UCSD-AML1 (cell line): Measurements from ENCODE around the gene TRMT6.

ENCODE experiments used
- DNase-seq: peaks from one replicate; lab custom pipeline; 2025; ENCODE audit not compliant: unreplicated experiment; lab: John Stamatoyannopoulos, UW

Gene TRMT6

DNA sequence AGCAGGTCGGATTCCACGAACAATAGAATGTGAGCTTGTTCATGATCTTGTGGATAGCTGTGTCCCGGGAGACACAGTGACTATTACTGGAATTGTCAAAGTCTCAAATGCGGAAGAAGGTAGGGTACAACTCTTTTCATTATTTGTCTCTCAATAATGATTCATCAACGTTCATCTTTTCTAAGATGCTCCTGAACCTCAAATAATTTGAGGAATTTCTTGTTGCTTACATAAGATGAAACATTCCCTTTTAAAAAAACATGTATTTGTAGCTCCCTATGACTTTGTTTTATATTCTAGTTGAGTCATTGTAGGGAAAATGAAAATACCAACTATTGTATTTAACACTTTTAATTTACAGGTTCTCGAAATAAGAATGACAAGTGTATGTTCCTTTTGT, 17.1 kb upstream of the TRMT6 start:
- DNase-seq = no peak

DNA sequence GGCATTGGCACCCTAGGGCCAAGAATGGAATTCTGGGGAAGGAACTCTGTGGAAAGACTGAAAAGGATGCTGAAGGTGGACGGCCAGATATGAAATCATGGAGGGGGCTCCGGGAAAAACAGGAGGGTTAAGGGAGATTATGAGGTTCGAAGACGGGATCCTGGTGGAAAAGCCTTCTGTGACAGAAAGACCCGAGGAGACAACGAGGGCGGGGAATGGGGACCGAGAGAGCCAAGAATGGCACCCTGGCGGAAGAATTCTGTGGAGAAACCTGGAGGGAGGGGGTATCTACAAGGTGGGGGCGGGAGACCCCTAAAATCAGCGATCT, 426 bp downstream of the TRMT6 start:
- DNase-seq = no peak

DNA sequence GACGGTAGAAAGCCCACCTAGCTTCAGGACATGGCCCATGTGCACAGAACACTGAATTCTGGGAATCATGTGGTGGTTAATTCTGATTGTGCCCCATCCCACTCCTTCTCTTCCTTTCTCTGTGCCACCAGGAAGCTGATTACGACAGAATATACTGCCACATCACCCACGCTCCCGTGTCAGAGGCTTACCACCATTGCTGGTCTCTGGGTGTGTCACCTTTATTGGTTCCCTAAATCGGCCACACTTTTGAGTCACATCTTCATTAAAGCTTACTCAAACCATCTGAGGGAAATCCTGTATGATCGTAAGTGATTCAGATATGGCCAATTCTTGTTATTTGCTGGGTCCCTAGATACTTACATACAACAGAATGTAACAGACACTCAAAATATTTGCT, 3.1 kb downstream of the TRMT6 start:
- no peak for DNase-seq

DNA sequence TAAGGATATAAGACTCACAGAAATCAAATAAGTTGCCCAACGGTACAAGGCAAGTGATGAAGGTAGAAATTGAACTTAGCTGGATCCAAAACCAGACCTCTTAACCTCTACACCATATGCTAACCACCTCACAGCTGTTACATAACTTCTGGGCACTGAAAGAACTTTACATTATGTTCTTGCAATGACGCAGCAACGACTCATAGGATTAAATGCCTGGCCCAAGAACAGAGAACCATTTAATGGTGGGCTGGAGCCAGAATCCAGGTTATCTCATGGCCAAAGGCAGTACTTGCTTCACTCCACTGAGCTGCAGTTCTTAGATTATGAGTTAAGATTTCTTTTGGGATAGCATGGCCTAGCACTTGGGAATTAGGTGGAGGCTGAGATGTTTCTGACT, 4.4 kb downstream of the TRMT6 start:
- no peak for DNase-seq

DNA sequence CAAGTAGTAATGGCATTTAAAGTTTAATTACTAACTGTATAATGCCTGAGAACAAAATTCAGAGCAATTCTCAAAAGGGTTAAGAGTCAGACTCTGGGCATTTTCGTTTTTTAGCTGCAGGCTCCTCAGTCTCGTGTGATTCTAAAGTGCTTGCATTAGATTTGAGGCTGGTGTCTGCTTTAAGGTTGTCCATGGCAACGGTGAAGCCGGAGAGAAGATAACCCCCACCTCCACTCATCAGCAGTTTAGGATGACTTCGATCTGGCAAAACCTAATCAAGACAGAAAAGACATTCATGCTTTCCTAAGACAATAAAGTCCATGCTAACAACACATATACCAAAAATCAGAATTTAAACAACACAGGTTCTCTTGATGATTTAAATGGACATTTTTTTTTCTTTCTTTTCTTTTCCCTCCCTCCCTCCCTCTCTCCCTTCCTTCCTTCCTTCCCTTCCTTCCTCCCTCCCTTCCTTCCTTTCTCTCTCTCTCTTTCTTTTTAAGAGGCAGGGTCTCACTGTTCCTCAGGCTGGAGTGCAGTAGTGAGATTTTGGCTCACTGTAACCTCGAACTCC, 11.8 kb downstream of the TRMT6 start:
- no peak for DNase-seq

DNA sequence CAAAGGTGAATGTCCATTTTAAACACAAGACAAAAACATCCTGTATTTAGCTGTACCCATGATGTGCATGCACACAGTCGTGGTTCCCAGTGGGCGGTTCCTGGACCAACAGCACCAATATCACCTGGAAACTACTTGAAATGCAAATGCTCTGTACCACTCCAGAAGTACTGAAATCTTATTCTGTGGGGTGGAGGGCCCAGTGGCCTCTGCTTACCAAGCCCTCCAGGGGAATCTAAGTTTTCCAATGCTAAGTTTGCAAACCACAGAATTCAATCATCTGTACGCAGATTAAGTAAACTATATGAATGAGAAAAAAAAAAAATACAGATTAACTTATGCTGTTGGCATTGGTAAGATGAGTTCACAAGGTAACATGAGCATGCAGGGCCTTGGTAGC, 14.1 kb downstream of the TRMT6 start:
- DNase-seq = no peak

DNA sequence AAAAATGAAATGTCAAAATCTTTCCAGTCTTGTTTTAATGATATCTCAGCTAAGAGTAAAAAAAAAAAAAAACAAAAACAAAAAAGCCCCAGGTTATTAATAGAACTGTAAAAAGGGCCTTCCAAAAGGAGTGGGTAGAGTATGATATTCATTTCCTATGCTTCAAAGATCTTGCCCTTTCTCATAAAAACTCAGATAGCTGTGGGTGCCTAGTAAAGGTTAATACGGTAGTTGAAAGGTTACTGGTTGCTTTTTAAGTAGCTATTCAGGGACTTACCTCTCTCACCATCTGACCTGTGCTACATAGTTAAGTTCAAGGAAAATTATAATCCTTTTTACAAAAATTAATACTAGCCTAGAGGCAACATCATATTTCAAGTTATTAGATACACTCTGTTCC, 14.9 kb downstream of the TRMT6 start:
- no peak for DNase-seq

DNA sequence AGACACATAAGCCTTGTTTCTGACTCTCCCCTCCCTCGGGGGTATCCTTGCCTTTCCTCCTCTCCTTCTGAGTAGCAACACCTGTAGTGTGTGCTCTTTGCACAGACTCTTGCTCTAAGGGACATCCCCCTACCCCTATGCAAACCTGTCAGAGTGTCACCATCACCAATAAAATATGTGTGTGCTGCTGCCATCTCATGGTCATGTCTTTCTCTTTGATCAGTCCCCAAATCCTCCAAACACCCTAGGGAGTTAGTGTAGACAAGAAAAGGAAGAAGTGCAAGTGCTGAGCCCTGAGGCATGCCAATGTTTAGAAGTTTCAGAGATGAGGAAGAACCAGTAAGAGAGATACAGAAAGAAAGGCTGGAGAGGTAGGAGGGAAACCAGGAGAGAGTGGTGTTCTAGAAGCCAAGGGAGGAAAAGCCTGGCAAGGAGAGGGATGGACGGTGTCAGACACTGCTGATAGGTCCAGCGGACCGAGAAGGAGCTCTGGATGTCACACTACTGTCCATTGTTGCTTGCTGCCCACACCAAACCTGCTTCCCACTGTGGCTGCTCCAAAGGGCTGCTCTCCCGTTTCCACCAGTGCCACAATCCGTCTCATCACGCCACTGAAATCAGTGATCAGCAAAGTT, 16.4 kb downstream of the TRMT6 start:
- DNase-seq = no peak

DNA sequence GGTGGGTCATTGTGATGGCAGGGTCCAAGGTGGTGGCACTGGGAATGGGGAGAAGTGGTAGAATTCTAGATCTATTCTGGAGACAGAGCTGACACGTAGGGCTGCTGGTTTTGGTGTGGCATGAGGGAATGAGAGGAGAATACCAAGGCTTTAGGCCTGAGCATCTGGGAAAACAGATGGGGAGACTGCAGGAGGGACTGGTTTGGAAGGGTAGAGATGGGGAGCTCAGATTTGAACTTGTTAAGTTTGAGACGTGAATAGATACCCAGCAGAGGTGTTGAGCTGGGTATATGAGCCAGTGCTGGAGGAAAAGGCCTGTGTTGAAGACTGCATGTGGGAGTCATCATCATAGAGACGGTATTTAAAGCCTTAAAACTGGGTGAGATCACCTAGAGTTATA, 17.5 kb downstream of the TRMT6 start:
- DNase-seq = no peak

DNA sequence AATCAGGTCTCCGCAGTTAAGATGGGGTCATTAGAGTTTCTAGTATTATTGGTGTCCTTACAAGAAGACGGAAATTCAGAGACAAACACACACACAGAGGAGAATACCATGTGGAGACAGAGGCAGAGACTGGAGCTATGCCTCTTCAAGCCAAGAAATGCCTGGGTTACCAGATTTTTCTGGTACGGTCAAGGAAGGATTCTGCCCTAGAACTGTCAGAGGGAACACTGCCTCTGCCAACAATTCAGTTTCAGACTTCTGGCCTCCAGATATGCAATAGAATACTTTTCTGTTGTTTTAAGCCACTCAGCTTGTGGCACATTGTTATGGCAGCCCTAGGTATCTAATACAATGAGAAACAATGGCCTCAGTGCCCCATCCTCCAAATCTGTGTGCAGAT, 18.9 kb downstream of the TRMT6 start:
- no peak for DNase-seq

DNA sequence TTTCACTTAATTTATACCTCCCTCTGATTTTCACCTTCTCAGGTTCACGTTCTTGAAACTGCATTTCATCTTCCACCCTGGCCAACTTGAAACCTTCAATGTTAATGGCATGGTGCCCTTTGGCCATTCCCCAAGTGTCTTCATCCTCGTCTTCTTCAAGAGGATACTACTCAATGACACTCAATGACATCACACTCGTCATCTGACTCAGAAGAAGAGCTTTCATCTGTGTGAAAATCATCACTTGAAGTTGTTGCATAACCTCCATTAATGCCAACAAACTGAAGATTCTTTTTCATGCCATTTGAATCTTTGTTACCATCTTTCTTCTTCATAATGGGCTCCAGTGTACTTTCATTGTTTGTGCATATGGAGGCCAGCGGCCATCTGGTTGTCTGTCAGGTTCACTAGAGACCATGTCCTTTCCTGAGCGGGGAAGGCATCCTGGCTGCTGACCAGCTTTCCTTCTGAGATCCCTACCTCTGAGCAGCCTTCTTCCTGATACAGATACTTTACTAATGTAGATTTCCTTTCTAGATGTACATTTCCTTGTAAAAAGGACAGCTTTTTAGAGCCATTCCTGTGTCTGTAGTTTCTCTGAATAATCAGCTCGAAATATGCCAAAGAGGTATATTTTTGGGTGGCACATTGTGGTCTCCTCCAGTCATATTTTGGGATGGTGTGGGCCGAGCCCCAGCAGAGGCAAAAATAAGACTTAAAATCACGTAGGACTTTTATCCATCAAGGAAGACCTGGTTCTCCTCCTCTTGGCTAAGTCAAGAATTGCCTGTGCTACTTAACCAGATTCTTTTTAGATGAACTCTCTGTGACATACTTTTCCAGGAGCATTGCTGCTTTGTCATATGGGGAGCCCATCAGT, 21.3 kb downstream of the TRMT6 start:
- DNase-seq = no peak

DNA sequence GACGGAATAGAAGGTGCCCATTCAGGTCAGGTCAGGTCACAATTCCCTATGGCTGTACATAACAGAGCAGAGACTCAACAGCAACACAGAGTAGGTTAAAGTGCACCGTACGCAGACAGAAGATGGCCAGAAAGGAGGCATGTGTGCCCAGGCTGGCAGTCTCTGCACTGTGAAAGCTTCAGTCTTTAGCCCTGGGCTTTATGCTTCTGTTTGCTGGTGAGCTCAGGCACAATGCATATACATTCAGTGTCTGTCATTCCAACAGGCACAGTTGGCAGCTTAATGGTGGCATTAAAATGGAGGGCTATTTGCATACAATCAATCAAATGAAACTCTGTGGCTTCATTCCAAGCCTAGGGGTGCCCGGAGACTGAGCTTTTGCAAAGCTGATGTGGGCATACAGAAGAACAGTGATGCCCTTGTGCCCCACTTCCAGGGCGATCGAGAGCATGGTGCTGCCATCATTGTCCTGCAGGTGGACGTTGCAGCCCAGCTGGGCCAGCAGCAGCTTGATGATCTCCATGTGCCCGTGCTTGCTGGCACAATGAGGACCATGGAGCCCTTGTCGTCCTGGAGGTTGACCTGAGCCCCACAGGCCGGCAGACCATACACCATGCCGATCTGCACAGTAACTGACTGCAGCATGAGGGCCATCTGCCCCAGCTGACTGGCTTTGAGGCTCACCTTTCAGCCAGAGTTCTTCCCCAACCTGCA, 22.4 kb downstream of the TRMT6 start:
- DNase-seq = no peak

DNA sequence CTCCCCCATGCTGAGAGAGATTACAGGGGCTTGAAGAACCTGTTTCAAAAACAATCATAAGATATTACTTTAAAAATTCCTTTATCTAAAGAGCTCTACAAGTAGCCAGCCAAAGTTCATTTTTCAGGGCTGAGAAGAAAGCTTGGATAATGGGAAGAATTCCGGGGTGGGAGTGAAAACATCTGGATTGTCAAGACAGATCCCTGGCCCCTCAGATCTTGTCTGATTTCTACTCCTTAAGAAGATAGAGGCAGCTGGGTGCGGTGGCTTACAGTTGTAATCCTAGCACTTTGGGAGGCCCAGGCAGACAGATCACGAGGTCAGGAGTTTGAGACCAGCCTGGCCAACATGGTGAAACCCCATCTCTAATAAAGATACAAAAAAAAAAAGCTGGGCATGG, 24.8 kb downstream of the TRMT6 start:
- no peak for DNase-seq

DNA sequence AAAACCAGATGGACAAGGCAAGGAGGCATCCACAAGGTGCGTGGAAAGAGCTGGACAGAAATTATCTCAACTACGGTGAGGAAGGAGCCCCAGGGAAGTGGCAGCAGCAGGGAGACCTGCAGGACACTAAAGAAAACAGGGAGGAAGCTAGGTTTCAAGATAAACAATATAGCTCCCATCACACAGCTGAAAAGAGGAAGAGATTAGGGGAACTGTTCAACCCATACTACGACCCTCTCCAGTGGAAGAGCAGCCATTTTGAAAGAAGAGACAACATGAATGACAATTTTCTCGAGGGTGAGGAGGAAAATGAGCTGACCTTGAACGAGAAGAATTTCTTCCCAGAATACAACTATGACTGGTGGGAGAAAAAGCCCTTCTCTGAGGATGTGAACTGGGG, 26.8 kb downstream of the TRMT6 start:
- DNase-seq = no peak

DNA sequence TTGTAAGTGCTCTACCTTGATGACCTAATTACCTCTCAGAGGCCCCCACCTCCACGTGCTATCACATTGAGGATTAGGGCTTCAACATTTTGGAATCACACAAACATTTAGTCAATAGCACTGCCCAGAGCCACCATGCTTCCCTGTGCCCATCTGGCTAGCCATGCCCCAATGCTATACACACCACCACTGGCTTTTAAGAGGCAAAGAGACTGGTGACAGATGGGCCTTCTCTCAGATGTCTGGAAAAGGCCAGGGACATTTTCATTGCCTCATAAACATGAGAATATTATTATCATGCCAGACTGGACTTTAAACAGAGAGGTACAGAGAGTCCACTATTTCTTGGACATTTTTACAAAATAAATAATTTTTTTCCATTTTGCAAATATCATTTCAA, 29.8 kb downstream of the TRMT6 start:
- DNase-seq = no peak

DNA sequence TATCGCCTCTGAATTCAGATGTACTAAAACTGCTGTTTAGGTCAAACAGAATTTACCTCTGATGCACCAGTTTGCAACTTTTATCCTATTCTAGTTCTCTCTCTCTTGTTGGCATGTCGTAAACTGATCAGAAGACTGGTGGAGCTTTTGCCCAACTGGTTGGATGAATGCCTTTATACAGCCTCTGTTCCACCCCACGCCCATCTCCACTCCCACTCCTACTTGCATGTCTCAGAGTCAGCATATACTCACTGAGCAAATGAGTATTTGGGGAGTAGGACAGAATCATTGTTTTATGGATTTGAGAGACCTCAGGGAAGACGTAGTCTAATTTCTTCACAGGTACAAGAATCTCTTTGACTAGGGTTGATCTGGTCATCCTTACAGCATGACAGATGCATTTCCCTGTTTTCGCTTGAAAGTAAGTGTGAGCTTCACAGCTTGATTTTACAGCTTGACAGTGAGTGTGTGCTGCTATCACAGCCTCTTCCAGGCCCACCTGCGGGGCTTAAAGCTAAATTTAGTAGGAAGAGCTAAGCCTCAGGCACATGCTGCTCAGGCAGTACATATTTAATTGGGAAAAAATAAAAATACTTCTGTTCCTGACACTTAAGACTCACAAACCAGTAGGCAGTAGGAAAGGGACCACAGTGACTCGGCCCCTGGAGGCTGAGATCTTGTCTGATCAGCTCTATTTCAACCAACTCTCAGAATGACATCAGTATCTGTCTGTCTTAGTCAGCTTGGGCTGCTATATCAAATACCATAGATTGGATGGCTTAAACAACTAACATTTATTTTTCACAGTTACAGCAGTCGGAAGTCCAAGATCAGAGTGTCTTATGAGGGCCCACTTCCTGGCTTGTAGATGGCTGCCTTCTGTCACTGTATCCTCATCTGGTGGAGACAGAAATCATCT, 30.4 kb downstream of the TRMT6 start:
- no peak for DNase-seq

DNA sequence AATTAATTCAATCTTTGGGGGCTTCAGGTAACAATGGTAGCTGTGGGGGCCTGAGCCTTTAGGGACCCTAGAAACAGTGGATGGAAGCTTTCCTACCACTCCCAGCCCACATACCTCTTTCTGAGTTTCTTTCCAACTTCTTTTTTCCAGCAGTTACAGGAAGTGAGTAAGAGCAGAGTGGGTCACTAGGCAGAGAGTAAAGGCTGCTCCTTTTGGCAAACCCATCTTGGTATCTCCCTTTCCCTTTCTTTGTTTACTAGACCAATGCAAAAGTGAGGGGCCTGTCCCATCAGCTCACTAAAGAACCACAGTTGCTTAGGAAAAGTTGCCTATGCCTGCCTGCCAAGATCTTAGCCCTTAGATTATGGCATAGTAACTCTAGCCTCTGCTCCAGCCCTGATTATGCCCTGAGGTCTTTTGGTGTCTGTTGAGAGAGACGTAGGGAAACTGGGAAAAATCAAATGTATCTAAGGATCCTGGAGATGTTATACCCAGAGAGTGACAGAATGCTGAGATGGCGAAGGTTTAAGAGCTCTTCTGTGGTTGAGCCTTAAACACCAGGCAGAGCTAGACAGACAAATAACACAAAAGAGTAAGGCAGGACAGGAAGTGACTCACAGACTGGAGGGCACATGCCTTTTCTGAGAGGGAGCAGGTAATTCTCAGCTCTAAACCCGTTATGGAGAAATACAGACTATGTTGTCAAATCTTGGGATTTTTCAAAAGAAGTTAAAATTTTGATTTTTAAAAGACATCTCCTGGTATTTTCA, 31.3 kb downstream of the TRMT6 start:
- no peak for DNase-seq

DNA sequence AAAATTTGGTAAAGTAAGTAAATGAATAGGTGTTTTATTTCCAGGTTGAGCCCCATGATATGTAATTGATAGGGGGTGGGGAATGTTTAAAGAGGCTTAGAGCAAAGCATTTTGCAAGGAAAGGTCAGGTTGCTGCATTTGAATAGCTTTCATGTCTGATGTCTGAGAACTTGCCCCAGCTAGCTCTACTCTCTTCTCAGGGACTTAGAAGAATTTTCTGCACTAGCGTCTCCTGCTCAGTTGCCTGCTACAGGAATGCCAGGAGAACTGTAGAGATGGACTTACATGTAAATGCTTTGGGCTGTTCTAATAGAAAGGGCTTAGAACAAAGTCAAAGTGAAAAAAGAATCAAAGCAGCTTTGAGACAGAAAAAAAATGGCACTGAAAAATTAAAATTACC, 35.5 kb downstream of the TRMT6 start:
- no peak for DNase-seq

DNA sequence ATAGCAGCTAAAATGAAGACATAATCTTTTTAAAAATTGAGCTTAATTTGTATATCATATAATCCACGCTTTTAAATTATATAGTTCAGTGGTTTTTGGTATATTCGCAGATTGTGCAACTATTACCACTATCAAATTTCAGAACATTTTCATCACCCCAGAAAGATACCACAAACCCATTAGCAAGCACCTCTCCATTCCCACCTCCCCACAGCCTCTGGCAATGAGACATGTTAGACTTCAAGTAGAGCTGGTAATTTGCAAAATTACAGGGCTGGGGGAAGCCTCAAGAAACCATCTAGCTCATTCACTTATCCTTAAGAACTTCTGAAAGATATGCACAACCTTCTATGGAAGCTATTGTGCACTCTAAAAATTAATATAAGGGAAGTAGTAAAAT, 37.2 kb downstream of the TRMT6 start:
- no peak for DNase-seq

DNA sequence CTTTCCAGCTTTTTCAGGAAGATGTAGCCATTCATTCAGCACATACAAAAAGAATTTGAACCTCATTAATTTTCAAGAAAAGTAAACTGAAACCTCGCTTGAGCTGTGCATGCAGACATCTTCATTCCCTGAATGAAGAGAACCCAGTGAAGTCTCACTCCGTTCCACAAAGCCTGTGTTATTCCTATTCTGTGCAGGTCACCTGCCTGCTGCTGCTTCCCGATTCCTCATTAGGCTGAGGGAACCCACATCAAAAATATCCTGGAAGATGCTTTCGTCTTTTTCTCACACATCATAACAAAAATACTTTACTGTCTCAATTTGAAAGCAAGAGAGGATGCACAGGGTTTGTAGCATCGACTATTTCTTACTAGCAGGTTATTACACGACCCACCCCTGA, 40.1 kb downstream of the TRMT6 start:
- no peak for DNase-seq
